Activated T-helper 1 cell treated with anti-CD3 and anti-CD28 coated beads, Interleukin-2, amount 50 U/mL, for 16 hours (primary cell): ENCODE data around the gene CD300H.

Experiments
- DNase-seq, 2 donors: peaks; one replicate each; pipeline ENCODE4 v3.0.0-alpha.2; 2020; ENCODE audit warnings: low read depth in 1 of 2, low spot score in 1 of 2

CD300H gene

DNA sequence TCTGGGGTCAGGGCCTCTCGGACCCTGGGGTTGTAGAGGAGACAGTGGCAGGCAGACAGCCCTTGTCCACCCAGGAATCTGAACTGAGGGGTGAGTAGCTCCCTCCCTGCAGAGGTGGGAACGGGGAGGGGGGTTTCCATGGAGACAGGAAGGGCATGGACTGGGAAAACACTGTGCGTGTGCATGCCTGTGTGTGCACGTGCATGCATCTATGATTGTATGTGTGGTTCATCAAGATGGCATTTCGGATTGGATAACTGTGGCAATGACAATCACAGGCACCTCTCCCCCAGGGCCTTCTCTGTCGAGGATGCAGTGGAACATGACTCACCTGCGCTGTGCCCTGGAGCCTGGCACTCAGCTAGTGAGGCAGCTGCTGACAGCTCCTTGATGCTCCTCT lies 15.3 kb downstream of the CD300H start:
- DNase-seq: no peak

- no peak for DNase-seq
Observed at GRCh38 chr17:74550602-74551001, 16.7 kb downstream of the CD300H start.

GRCh38 chr17:74549343-74549742 lies 18.0 kb downstream of the CD300H start:
- DNase-seq: no peak

- DNase-seq: no peak
Observed at GRCh38 chr17:74547736-74548135, 19.6 kb downstream of the CD300H start.

GRCh38 chr17:74547264-74547663 lies 20.0 kb downstream of the CD300H start:
- no peak for DNase-seq

GRCh38 chr17:74546586-74546985 lies 20.7 kb downstream of the CD300H start:
- DNase-seq: no peak

GRCh38 chr17:74545843-74546230 lies 21.5 kb downstream of the CD300H start, which contains the start of gene CD300C:
CD300C (minus strand) TSS chr17:74546115; CDS start chr17:74545782, 333 bp downstream.
- DNase-seq: no peak

- no peak for DNase-seq
Observed at GRCh38 chr17:74544991-74545842, 22.1 kb downstream of the CD300H start.

DNA sequence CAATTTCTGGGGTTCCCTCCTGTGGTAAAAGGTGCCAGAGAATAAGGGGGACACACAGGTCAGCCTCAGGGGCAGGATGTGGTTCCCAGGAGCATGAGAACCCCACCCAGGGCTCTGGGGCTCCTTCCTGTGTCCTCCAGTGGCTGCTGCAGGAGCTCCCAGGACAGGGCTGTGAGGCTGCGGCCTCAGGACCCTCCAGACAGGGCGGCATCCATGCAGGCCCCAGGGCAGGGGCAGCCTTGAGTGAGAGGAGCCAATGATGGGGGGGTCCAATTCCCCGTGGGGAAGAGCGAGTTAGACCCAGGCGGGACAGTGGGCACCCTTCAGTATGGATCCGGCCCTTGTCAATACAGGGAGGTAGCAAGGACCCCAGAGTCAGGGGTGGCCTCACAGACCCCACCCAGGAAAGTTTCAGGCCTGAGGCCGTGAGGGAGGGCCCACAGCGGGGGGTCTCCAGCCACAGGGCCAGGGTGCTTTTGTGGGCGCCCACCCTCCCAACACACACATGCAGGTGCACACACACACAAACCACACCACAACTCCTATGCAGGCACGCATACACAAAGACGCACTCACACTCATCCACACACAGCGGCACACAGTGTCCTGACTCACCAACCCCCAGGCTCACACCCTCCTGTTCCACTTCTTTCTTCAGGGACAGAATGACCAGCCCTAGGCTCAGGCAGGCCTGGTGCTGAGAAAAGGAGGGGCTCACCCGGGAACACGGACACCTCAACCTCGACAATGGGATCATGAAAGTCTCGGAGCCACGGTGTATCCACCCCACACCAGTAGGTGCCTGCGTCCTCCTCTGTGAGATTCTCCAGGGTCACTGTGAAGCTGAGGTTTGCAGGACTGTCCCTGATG lies 23.2 kb downstream of the CD300H start:
- DNase-seq: no peak

DNA sequence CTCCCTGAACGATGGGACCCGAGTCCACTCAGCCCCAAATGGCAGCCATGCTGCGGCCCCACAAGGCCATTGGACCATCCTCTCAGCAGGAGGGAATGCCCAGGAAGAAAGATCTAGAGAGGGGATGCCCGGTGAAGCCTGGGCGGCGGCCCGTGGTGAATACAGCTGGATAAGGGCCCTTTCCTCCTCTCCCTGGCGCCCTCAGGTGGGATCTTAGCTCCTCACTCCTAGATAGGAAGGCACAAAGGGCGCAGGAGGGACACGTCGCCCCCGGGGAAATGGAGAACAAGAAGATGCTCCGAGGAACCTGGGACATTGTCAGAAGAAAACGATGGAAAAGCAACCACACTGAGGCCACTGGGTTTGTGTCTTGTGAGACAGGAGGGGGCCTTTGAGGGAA lies 23.9 kb downstream of the CD300H start:
- DNase-seq: no peak

DNA sequence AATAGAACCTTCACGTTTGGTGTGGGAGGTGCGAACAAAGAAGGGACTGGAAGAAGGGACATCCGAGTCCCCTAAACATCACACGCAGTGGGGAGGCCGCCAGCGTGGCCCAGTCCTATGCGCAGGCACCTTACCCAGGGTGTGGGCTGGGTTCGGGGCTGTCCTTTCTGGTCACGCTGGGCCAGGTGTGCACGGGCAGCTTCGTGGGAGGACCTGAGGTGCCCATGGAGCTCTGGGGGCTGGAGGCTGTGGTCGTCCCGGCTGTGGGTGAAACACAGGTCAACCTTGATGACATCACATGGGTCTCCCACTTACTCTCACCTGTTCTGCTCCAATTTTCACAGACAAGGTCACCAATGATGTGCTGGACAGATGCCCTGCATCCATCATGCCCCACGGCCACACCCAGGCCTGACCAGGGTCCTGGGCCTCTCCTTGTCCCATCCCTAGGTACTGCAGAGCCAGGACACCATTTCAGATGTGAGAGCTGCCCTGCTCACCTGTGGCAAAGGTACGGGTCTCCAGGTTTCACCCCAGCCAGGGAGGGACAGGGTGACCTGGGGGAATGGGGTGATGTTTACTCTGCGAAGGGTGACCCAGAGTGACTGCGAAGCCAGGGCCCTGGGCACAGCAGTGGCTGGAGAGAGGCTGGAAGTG lies 24.5 kb downstream of the CD300H start:
- DNase-seq: no peak

GRCh38 chr17:74542166-74542565 lies 25.1 kb downstream of the CD300H start:
- no peak for DNase-seq

DNA sequence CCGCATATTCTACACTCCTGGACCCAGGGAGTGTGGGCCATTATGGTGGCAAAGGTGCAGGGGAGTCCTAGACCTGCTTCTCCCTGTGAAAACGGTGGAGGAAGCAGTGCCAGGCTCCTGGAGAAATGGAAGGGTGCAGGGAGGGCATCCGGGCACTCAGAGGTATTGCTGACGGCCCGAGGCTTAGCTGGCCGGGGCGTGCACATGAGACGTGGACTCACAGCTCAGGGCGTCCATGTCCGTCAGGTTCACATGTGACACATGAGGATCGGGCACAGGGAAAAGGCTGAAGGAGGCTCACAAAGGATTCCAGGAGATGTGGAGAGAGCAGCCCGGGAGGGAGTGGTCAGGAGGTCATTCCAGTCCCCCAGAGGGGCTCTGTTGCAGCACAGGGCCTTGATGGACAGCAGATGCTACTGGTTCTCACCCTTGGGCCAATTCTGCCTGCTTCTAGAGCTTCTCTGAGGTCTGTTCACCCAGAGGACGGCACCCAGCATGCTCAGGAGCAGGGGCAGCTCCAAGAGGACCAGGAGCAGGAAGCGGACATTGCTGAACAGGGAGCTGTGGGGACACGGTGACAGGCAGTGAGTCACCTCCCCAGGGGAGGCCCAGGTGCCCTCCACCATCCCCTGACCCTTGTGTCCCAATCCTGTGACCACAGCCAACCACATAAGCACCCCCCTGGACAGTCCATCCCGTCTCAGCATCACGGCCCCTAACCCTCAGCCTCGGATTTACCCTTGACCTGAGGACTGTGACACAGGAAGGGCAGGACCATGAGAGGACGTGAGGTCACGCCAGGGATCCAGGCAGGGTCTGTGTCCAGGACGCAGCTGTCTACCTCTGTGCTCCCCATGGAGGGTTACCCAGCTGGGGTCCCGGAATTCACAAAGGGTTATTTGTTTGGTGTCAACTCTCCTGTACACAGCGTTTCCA lies 25.9 kb downstream of the CD300H start:
- DNase-seq: no peak

DNA sequence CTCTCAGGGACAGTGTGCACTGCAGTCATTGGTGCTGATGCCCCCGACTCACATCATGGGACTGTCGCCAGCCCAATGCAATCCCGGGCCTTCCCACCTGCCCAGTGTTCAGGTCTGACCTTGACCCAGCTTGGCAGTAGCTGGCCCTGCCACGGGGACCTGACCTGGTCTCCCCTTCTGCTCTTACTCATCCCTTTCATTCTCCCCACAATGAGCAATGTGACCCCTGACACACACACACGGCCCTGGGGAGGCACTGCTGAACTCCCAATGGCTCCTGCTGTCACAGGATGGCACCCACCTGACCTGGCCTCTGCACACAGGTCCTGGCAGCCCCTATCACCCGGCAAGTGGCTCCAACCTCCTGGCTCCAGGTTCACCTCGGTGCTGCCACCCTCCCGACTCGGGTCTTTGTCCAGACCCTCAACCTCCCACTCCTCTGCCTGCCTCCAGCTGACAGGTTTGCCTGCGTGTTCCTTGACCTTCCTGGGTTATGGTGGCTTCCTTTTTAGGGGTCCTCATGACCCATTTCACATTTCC lies 28.0 kb downstream of the CD300H start:
- DNase-seq: no peak

DNA sequence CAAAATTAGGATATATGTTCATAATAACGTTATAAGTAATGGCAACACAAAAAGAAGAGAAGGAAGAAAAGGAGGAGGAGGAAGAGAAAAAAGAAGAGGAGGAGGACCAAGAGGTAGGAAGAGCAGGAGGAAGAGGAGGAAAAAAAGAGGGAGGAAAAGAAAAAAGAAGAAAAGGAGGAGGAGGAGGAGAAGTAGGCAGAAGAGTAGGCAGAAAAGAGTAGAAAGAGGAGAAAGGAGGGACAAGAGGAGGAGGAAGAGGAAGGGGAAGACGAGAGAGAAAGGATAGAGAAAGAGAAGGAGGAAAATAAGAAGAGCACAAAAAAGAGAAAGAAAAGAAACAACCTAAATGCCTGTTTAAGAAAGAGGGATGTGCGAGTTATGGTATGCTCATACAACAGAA lies 30.4 kb downstream of the CD300H start:
- no peak for DNase-seq

- no peak for DNase-seq
Observed at GRCh38 chr17:74532115-74532514, 35.2 kb downstream of the CD300H start.

- no peak for DNase-seq
Observed at GRCh38 chr17:74531231-74531761, 36.0 kb downstream of the CD300H start, which contains the start of gene CD300LB. CD300LB (minus strand) TSS chr17:74531475; CDS start chr17:74531350, 125 bp downstream.

DNA sequence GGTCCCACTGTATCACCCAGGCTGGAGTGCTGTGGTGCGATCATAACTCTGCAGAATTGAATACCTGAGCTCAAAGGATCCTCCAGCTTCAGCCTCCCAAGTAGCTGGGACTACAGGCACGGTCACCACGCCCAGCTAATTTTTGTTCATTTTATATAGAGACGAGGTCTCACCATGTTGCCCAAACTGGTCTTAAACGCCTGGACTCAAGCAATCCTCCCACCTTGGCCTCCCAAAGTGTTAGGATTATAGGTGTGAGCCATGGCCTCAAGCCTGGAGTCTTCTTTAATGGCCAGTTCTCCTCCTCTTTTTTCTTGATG lies 36.5 kb downstream of the CD300H start:
- DNase-seq: no peak

DNA sequence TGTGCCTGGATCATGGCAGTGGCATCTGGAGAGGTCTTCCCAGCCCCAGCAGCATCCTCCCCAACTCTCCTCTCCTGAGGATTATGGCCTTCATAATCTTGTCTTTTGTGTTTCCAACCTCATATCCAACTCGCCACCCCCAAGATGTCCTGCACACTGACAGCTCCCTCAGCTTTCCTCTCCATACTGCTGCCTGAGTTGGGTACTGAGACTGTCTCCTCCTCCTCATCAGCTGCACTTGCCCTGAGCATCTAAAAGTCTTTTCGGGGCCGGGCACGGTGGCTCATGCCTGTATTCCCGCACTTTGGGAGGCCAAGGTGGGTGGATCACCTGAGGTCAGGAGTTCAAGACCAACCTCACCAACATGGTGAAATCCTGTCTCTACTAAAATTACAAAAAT lies 38.1 kb downstream of the CD300H start:
- no peak for DNase-seq
